G401 (cell line): ENCODE data around the gene KSR1. TPM values are rescaled to one million over a fixed set of nuclear protein-coding genes. Genes with fewer than 3 reads are reported as not detected.

Experiments
- DNase-seq: peaks from one replicate; pipeline ENCODE4 v3.0.0-alpha.2; 2015; ENCODE audit warnings: low spot score
- in situ Hi-C: cut with HindIII; loops from 2 replicates; pipeline ENCODE4 v1.10.0; 2016; ENCODE audit warnings: low sequenced_read_pairs, mixed read lengths
- total RNA-seq: library from RNA; depleted of rRNA; stranded (reverse); fragments of >200 nt; shearing (Covaris generic); gene quantifications from 2 replicates; pipeline ENCODE4 v1.2.3, GENCODE V29; 2014

Gene KSR1
- total RNA-seq, 1 experiment from 2014 or later, result 6.0 TPM

- DNase-seq, result no peak
- in situ Hi-C loops, result loop anchor here (25.0 kb wide), 1 partner anchor 116 kb away; no protein-coding TSS in a partner anchor
These were observed 96.8 kb downstream of the KSR1 start for GRCh38 chr17:27553019-27553511.

DNA sequence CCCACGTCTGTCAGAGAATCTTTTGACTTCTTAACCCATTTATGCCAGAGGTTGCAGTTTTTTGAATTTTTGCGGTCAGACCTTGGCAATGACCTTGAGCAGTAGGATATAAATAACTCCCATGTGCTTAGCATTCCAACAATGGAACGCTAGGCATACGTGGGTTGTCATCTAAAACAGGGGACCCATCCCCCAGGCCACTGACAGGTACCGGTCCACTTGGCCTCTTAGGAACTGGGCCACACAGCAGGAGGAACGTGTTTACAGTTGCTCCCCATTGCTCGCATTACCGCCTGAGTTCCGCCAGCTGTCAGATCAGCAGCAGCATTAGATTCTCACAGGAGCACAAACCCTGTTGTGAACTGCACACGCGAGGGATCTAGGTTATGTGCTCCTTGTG is 97.9 kb downstream of the KSR1 start:
- in situ Hi-C loops, result loop anchor here (25.0 kb wide), 1 partner anchor 117 kb away; no protein-coding TSS in a partner anchor
- no peak for DNase-seq

GRCh38 chr17:27554911-27555310 is 98.7 kb downstream of the KSR1 start:
- in situ Hi-C loops, result loop anchor here (25.0 kb wide), 1 partner anchor 118 kb away; no protein-coding TSS in a partner anchor
- DNase-seq, result no peak

GRCh38 chr17:27555339-27555738 is 99.1 kb downstream of the KSR1 start:
- no peak for DNase-seq
- in situ Hi-C loops, result loop anchor here (25.0 kb wide), 1 partner anchor 118 kb away; no protein-coding TSS in a partner anchor

DNA sequence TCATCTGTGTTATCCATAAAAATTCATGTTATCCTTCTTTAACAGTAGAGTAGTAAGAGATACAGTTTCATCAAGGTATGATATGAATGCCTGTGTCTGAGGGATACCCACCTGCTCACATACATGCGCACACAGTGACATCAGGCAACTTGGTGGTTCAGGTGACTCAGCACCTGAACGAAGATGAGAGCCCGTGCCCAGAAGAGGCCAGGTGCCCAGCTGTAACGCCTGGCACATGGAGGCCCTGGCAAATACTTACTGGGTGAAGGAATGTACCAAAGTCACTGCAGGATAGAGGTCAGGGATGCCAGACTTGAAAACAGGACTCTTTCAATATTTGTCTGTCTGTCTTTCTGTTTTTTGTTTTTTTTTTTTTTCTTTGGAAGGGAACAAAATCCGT is 102.1 kb downstream of the KSR1 start:
- no peak for DNase-seq
- in situ Hi-C loops, result loop anchor here (25.0 kb wide), 1 partner anchor 121 kb away; no protein-coding TSS in a partner anchor

DNA sequence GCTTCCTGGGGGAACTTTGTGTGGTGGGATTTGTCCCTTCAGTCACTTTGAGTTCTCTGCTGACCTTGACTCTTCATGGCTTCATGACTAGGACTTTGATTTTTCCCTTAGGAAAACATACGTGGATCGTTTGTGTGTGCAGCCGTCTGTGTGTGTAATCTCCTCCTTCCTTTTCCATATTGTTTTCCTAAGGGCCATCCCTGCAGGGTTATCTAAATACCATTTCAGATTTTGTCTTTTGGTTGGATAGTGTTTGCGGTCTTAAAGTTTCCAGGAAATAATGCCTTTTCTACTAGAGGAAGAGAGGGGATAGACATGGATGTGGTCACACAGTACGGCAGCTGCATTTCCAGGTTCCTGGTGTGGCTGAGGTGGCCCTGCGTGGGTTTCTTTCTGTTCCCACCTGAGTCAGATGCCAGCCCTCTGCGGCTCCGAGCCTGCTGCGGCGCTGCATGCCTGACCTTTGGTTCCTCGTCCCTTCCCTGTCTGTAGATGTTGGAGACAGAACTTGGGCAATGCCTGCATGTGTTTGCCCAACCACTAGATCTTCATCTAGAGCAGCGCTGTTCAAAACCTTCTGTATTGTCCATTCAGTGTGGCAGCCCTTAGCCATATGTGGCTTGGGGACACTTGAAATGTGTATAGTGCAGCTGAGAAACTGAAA is 102.7 kb downstream of the KSR1 start:
- in situ Hi-C loops, result loop anchor here (25.0 kb wide), 1 partner anchor 122 kb away; no protein-coding TSS in a partner anchor
- DNase-seq, result no peak

DNA sequence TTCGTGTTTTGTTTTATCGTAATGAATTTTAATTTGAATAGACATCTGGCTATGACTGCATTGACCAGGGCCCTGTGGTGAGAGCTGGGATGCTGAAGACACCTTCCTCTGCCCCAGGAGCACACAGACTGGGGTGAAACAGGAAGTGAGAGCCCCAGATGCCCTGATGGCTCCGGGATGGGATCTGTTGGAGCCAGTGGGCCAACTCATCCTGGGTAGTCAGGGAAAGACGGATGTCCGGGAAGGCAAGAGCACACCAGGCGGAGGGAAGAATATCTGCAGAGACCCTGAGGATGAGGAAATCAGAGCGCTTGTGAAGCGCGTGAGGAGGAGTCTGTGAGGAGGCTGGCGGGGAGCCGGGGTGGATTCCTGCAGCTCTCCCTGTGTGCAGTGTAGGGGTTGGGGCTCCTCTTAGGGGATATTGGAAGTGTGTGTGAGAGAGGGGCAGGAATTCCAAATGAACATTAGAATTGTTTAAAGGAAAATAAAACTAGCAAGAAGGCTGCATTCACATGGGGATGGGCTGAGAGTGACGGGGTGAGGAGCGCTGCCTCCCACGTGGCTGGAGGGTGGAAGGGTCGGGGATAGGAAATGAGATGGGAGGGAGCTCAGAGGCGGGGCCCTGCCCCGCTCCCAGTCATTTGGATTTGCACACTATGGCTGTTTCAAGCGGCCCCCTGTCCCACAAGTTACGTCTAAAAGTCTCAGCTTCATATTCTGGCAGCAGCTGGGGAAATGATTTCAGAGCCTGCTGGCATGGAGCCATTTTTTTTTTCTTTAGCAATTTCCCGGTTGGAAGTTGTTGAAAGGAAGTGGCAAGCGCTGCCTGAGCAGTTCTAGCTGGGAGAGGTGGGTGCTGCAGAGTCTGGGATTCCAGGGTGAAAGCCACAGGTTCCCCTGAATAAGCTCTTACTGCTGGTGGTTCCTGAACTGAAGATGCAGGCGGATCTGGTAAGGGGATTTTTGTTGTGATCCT is 103.5 kb downstream of the KSR1 start:
- peak; percentile 10 for DNase-seq
- in situ Hi-C loops, result loop anchor here (25.0 kb wide), 1 partner anchor 122 kb away; no protein-coding TSS in a partner anchor

- in situ Hi-C loops, result loop anchor here (25.0 kb wide), 1 partner anchor 123 kb away; no protein-coding TSS in a partner anchor
- no peak for DNase-seq
These were observed 104.4 kb downstream of the KSR1 start for GRCh38 chr17:27560668-27561067.

- DNase-seq, result no peak
- in situ Hi-C loops, result loop anchor here (25.0 kb wide), 1 partner anchor 126 kb away; no protein-coding TSS in a partner anchor
These were observed 106.7 kb downstream of the KSR1 start for GRCh38 chr17:27562777-27563455.

DNA sequence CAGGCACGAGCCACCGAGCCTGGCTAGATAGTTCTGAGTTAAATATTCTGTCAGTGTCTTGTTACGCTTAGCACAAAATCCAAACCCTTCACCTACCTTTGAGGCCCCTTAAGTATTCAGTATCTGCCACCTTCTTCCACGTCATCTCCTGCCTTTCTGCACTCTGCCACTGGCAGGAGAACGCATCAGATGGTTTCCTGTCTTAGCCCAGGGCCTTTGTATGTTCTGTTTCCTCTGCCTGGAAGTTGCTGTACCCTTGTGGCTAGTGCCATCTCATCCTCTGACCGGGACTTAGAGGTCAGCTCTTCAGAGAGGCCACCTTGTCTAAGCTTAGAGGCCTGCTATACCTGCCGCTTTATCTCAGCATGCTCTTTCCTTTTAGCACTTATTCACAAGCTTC is 107.3 kb downstream of the KSR1 start:
- DNase-seq, result no peak
- in situ Hi-C loops, result loop anchor here (25.0 kb wide), 1 partner anchor 126 kb away; no protein-coding TSS in a partner anchor

DNA sequence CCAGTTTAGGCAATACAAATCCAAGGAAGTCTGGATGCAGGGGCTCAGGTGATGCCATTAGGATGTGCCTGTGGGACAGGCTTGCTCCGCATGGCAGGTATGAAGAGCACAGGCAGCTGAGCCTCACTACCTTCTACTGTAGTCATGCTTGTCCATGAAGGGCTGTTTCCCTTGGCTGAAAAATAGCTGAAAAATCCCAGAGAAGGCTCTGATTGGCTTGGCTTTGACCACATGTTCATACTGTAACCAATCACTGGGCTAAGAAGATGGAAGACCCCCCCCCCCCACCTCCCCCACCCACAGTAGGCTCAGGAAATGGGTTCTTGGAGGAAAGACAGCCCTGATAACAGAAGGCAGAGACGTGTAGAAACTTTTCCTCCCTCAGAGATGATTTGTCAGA is 108.2 kb downstream of the KSR1 start:
- no peak for DNase-seq
- in situ Hi-C loops, result loop anchor here (25.0 kb wide), 1 partner anchor 127 kb away; no protein-coding TSS in a partner anchor

- no peak for DNase-seq
These were observed 109.8 kb downstream of the KSR1 start for GRCh38 chr17:27565874-27566670.

GRCh38 chr17:27566671-27567562 is 110.7 kb downstream of the KSR1 start:
- DNase-seq, result no peak
- in situ Hi-C loops, result loop anchor here (25.0 kb wide), 1 partner anchor 130 kb away; no protein-coding TSS in a partner anchor

More at GRCh38 chr17:27565874-27566670, 109.8 kb downstream of the KSR1 start:
- in situ Hi-C loops, result loop anchor here (25.0 kb wide), 1 partner anchor 129 kb away; no protein-coding TSS in a partner anchor

DNA sequence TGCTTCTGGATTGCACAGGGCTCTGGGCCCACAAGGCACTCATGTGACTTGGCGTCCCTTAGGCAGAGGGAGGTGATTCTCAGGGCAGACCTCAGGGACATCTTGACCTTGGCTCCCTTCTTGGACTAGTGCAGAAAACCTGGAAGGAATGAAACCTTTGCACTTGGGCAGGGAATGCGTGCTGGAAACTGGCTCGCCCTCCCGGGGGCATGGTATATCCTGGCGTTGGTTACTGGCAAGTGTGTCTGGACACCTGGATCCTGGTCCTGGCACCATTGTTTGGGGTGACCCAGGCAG is 111.3 kb downstream of the KSR1 start:
- in situ Hi-C loops, result loop anchor here (25.0 kb wide), 1 partner anchor 130 kb away; no protein-coding TSS in a partner anchor
- no peak for DNase-seq

- in situ Hi-C loops, result loop anchor here (25.0 kb wide), 1 partner anchor 131 kb away; no protein-coding TSS in a partner anchor
- DNase-seq, result no peak
These were observed 112.0 kb downstream of the KSR1 start for GRCh38 chr17:27568216-27568615.

- no peak for DNase-seq
- in situ Hi-C loops, result loop anchor here (25.0 kb wide), 1 partner anchor 132 kb away; no protein-coding TSS in a partner anchor
These were observed 112.6 kb downstream of the KSR1 start for GRCh38 chr17:27568811-27569210.

DNA sequence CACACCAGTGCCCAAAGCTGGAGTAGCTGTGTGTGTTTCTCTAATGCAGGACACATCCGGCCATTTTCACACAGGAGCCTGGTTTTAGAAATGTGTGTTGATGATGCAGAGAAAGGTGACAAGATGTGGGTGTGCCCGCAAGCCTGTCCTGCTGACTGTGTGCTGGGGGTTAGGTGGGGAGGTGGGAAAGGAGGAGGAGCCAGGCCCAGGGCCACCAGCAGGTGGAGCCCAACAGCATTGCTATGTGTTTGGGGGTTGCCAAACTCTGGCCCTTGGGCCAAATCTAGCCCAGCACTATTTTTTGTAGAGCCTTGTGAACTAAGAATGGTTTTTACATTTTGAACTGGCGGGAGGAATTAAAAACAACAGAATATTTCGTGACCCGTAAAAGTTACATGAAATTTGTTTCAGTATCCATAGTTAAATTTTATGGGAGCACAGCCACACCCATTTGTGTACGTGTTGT is 113.0 kb downstream of the KSR1 start:
- in situ Hi-C loops, result loop anchor here (25.0 kb wide), 1 partner anchor 132 kb away; no protein-coding TSS in a partner anchor

More for the DNA sequence above, 113.0 kb downstream of the KSR1 start:
- DNase-seq, result no peak
